IMR-90 (cell line): ENCODE results near the gene BRAF. TPM values are rescaled to one million over a fixed set of nuclear protein-coding genes. Genes with fewer than 3 reads are reported as not detected.

Experiments
- ATAC-seq: fragments of 200-7000 bp; cut with Tn5 transposase; 2 replicates; pipeline ENCODE4 v1.9.1; 2020; ENCODE audit warnings: low read depth, mild to moderate bottlenecking, moderate library complexity
- BruUV-seq: library from RNA; stranded (reverse); fragments of 400-500 nt; replicated peaks from 2 replicates; lab custom pipeline; 2021; lab: Mats Ljungman, UMichigan
- CTCF ChIA-PET: fragments of 300-600 bp; formaldehyde crosslinking; extraction: SDS; loops from one replicate; lab custom pipeline; 2021; ENCODE audit warnings: antibody characterized with exemption; lab: Yijun Ruan, JAX
- POLR2A ChIA-PET: fragments of 300-600 bp; sonication (Branson Sonifier 250); formaldehyde crosslinking; loops from one replicate; lab custom pipeline; 2022; ENCODE audit warnings: antibody characterized with exemption; ENCODE audit not compliant: unreplicated experiment; lab: Charles Lee
- DNase-seq: peaks from one replicate; pipeline ENCODE4 v3.0.0; 2013
- H2AFZ ChIP-seq: replicated peaks from 2 replicates; pipeline ENCODE3; 2013; ENCODE audit warnings: low read length, mild to moderate bottlenecking; ENCODE audit not compliant: poor library complexity
- H2AK5ac ChIP-seq: 2 replicates; pipeline ENCODE4 v1.6.1; 2013; ENCODE audit warnings: low read depth, low read length, inconsistent platforms
- H2AK9ac ChIP-seq: replicated peaks from 2 replicates; pipeline ENCODE3; 2013; ENCODE audit warnings: mild to moderate bottlenecking, low read depth, low read length, moderate library complexity; ENCODE audit not compliant: poor library complexity
- H2BK120ac ChIP-seq: 2 replicates; pipeline ENCODE4 v1.6.1; 2013; ENCODE audit warnings: low read depth, low read length, inconsistent platforms
- H2BK15ac ChIP-seq: 3 replicates; pipeline ENCODE4 v1.6.1; 2013; ENCODE audit warnings: low read depth, low read length, inconsistent platforms
- H2BK20ac ChIP-seq: 2 replicates; pipeline ENCODE4 v1.6.1; 2013; ENCODE audit warnings: low read depth, mild to moderate bottlenecking, inconsistent platforms, low read length, moderate library complexity
- H2BK5ac ChIP-seq: 2 replicates; pipeline ENCODE4 v1.6.1; 2013; ENCODE audit warnings: mild to moderate bottlenecking, low read depth, low read length, inconsistent platforms; ENCODE audit not compliant: poor library complexity, severe bottlenecking
- H3K14ac ChIP-seq: replicated peaks from 2 replicates; pipeline ENCODE4 v1.6.1; 2013; ENCODE audit warnings: low read depth, low read length, inconsistent platforms
- H3K18ac ChIP-seq: 2 replicates; pipeline ENCODE4 v1.6.1; 2013; ENCODE audit warnings: low read depth, low read length, control low read depth
- H3K23ac ChIP-seq: 2 replicates; pipeline ENCODE4 v1.6.1; 2013; ENCODE audit warnings: low read depth, low read length, inconsistent platforms
- H3K27ac ChIP-seq: 2 replicates; pipeline ENCODE4 v1.5.1; 2013; ENCODE audit warnings: mild to moderate bottlenecking, control low read depth, low read length; ENCODE audit not compliant: insufficient read depth
- H3K27me3 ChIP-seq: 2 replicates; pipeline ENCODE4 v1.6.1; 2013; ENCODE audit warnings: low read length; ENCODE audit not compliant: control insufficient read depth, insufficient read depth
- H3K36me3 ChIP-seq: 2 replicates; pipeline ENCODE4 v1.6.1; 2013; ENCODE audit warnings: low read length, mixed read lengths; ENCODE audit not compliant: control insufficient read depth, insufficient read depth
- H3K4ac ChIP-seq: 2 replicates; pipeline ENCODE4 v1.6.1; 2013; ENCODE audit warnings: low read depth, low read length, inconsistent platforms
- H3K4me1 ChIP-seq: 2 replicates; pipeline ENCODE4 v1.6.1; 2013; ENCODE audit warnings: low read length, mixed read lengths; ENCODE audit not compliant: control insufficient read depth, insufficient read depth
- H3K4me2 ChIP-seq: 2 replicates; pipeline ENCODE4 v1.6.1; 2013; ENCODE audit warnings: low read depth, mild to moderate bottlenecking, control low read depth, low read length, moderate library complexity
- H3K4me3 ChIP-seq: 2 replicates; pipeline ENCODE4 v1.5.1; 2013; ENCODE audit warnings: low read depth, mild to moderate bottlenecking, control low read depth, low read length, moderate library complexity; ENCODE audit not compliant: insufficient read depth
- H3K56ac ChIP-seq: 2 replicates; pipeline ENCODE4 v1.6.1; 2013; ENCODE audit warnings: low read length, inconsistent platforms; ENCODE audit not compliant: insufficient read depth; ENCODE audit errors: extremely low read depth
- H3K79me1 ChIP-seq, 2 experiments: 2 replicates each; pipeline ENCODE4 v1.6.1; 2013; ENCODE audit warnings: low read length in 2 of 2, inconsistent platforms in 1 of 2, low read depth in 1 of 2
- H3K9ac ChIP-seq: 2 replicates; pipeline ENCODE4 v1.6.1; 2013; ENCODE audit warnings: low read depth, low read length, control low read depth
- H3K9me1 ChIP-seq: 2 replicates; pipeline ENCODE4 v1.6.1; 2013; ENCODE audit warnings: low read length, inconsistent platforms; ENCODE audit not compliant: insufficient read depth
- H3K9me3 ChIP-seq: 2 replicates; pipeline ENCODE4 v1.6.1; 2013; ENCODE audit warnings: low read length; ENCODE audit not compliant: control insufficient read depth, insufficient read depth
- H4K20me1 ChIP-seq: 2 replicates; pipeline ENCODE4 v1.6.1; 2013; ENCODE audit warnings: low read length, inconsistent platforms; ENCODE audit not compliant: insufficient read depth
- H4K5ac ChIP-seq: 2 replicates; pipeline ENCODE4 v1.6.1; 2013; ENCODE audit warnings: mild to moderate bottlenecking, low read depth, low read length, control low read depth
- H4K8ac ChIP-seq, 2 experiments: 2 replicates each; pipeline ENCODE4 v1.6.1; 2013; ENCODE audit warnings: low read depth in 2 of 2, low read length in 2 of 2, control low read depth in 1 of 2, inconsistent platforms in 1 of 2
- H4K91ac ChIP-seq: 2 replicates; pipeline ENCODE4 v1.6.1; 2013; ENCODE audit warnings: low read depth, low read length, inconsistent platforms; ENCODE audit not compliant: insufficient read depth
- CEBPB ChIP-seq: IDR thresholded peaks from 2 replicates; pipeline ENCODE4 v1.6.1; 2012; ENCODE audit warnings: low read depth, low read length, improper control_type of control experiment
- ELK1 ChIP-seq: fragments of 150-350 bp; IDR thresholded peaks from 2 replicates; pipeline ENCODE4 v1.6.1; 2016; ENCODE audit warnings: low read depth, mild to moderate bottlenecking, low read length, moderate library complexity, borderline replicate concordance
- MXI1 ChIP-seq: IDR thresholded peaks from 2 replicates; pipeline ENCODE4 v1.6.1; 2012; ENCODE audit warnings: low read depth, mild to moderate bottlenecking, low read length, moderate library complexity, borderline replicate concordance
- SMC3 ChIP-seq: fragments of 150-350 bp; IDR thresholded peaks from 2 replicates; pipeline ENCODE4 v1.6.1; 2016; ENCODE audit warnings: low read depth, mild to moderate bottlenecking, antibody characterized with exemption, low read length, moderate library complexity
- USF2 ChIP-seq: fragments of 150-350 bp; IDR thresholded peaks from 2 replicates; pipeline ENCODE4 v1.6.1; 2017; ENCODE audit warnings: mild to moderate bottlenecking, antibody characterized with exemption, low read length, low read depth
- WGBS, 2 experiments: methylation state at CpG; one replicate each; pipeline versions ENCODE4 v1.1.5 to v1.1.7; 2013; ENCODE audit warnings: missing lambda C conversion rate in 2 of 2; ENCODE audit not compliant: insufficient read length in 1 of 2; ENCODE audit errors: extremely low coverage in 2 of 2; 5-methylcytosine and 5-hydroxymethylcytosine counted together
- dilution Hi-C: fragments of 300-500 bp; cut with HindIII; formaldehyde crosslinking; loops from one replicate; pipeline ENCODE4 v1.14.3; 2018; ENCODE audit warnings: low sequenced_read_pairs; ENCODE audit not compliant: unreplicated experiment
- in situ Hi-C: fragments of 300-500 bp; cut with MboI; formaldehyde crosslinking; loops from 3 replicates; pipeline ENCODE4 v1.14.3; 2019; ENCODE audit warnings: low sequenced_read_pairs, inconsistent platforms, mixed read lengths
- intact Hi-C: fragments of 100-400 bp; cut with micrococcal nuclease; formaldehyde crosslinking; loops from 2 replicates; pipeline ENCODE4 v1.10.0; 2022
- polyA plus RNA-seq, 3 experiments: library from polyadenylated mRNA; depleted of rRNA; stranded (reverse); fragments of >200 nt; gene quantifications; 2 replicates each; pipeline ENCODE4 v1.2.3, GENCODE V29; 2012; ENCODE audit warnings: low replicate concordance in 1 of 3
- total RNA-seq: library from RNA; depleted of rRNA; stranded (reverse); fragments of >200 nt; gene quantifications from 2 replicates; pipeline ENCODE4 v1.2.3, GENCODE V29; 2012

BRAF gene
- total and polyA plus RNA-seq, 2 of the 4 experiments (the other 2 are of a cell fraction), result 5.7 to 12.9 TPM

GRCh38 chr7:140723574-140723973 lies 201.2 kb downstream of the BRAF start:
- in situ Hi-C loops, result no loop called here

More at GRCh38 chr7:140723574-140723973, 201.2 kb downstream of the BRAF start:
- H3K9ac ChIP-seq, result no peak overlapping the region
- H2BK20ac ChIP-seq, result no peak overlapping the region
- no peak overlapping the region for H4K8ac ChIP-seq
- H3K56ac ChIP-seq, result no peak overlapping the region
- ATAC-seq, result no peak
- no peak overlapping the region for H3K18ac ChIP-seq
- H2BK15ac ChIP-seq, result no peak overlapping the region
- no peak overlapping the region for H2BK5ac ChIP-seq
- WGBS, 2 experiments, result 100% methylated on average over 1 of the region's 3 CpGs; no CpG with 5 or more reads in 1 of the 2 experiments
- no peak overlapping the region for H2BK120ac ChIP-seq
- H3K9me3 ChIP-seq, result no peaks in the 10 kb centered on the region
- H2AFZ ChIP-seq, result no peak overlapping the region
- no peaks in the 10 kb centered on the region for H3K27me3 ChIP-seq
- no peak for DNase-seq
- H3K9me1 ChIP-seq, result no peaks in the 10 kb centered on the region; the same call in 1 of the 2 replicates
- H3K4me3 ChIP-seq, result no peak overlapping the region
- ChIA-PET CTCF (no interaction called here), POLR2A (no interaction called here)
- no peak overlapping the region for H3K4ac ChIP-seq
- H3K4me1 ChIP-seq, result no peaks in the 10 kb centered on the region; the same call in 1 of the 2 replicates
- no peak overlapping the region for H3K4me2 ChIP-seq
- H4K91ac ChIP-seq, result no peak overlapping the region
- dilution Hi-C loops (no loop called here), intact Hi-C loops (no loop called here)
- no peak overlapping the region for H3K27ac ChIP-seq
- no peak overlapping the region for H3K23ac ChIP-seq
- H2AK9ac ChIP-seq, result no peak overlapping the region
- H3K79me1 ChIP-seq, result no peaks in the 10 kb centered on the region; a peak in 2 of 4 replicates
- TF ChIP-seq ELK1, result no peak
- TF ChIP-seq CEBPB, result no peak
- no peak for TF ChIP-seq MXI1
- no peak for TF ChIP-seq USF2
- TF ChIP-seq SMC3, result no peak
- H3K36me3 ChIP-seq, result peaks cover 4% of the 10 kb centered on the region
- no peaks in the 10 kb centered on the region for H4K20me1 ChIP-seq
- no TSS peak for BruUV-seq
- H4K5ac ChIP-seq, result no peak overlapping the region
- no peak overlapping the region for H2AK5ac ChIP-seq
- H3K14ac ChIP-seq, result no peak overlapping the region
